COLO829 (cell line): ENCODE results near the gene MRAS.
"Not testable (repeated sequence)": the region's sequence is repeated elsewhere in the genome, so short reads cannot be mapped to it uniquely, and the experiment has no call there.

Experiments
- DNase-seq: peaks from one replicate; pipeline ENCODE4 v3.0.0; 2012; ENCODE audit warnings: low spot score

Gene MRAS

DNA sequence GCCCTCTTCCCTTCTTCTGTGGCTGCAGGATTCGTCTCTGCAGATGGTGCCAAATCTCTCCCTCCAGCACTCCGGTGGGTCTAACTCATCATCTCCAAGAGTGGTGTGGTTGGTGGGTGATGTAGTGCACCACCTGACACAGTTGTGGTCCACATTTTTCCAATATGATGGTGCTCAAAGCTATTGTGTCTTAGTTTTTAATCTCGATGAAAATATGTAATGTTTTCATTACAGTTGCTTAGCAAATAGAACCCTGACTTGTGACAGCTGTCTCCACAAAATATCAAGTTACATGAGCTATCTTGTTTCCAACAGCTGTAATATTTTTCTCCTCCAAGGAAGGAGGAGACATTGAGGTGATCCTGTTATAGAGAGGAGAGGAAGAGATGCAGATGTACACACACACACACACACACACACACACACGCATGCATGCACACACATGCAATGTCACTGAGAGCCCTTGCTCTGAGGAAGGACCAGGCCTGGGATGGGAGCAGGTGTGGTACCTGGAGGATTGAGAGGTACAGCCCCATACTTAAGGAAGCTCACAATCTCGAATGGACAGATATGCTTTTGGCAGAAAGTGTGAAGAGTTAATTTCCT lies 70.3 kb downstream of the MRAS start:
- DNase-seq = no peak

DNA sequence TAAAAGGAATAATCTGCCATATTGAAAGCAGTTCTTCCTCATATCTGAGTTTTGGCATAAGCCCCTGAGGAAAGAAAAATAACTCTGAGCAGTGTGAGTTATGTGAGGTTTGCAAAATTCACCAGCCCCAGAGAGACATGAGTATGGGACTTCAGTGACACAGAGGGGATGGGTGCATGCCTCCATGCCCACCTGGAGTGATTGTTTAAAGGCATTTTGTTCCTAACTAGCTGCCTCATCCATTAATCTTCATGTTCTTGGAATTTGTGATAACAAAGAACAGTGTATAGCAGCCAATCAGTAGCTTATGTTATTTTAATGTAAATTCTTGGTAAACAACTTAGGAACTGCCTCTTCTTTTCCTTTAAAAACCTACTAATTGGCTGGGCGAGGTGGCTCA lies 74.9 kb downstream of the MRAS start:
- no peak for DNase-seq

DNA sequence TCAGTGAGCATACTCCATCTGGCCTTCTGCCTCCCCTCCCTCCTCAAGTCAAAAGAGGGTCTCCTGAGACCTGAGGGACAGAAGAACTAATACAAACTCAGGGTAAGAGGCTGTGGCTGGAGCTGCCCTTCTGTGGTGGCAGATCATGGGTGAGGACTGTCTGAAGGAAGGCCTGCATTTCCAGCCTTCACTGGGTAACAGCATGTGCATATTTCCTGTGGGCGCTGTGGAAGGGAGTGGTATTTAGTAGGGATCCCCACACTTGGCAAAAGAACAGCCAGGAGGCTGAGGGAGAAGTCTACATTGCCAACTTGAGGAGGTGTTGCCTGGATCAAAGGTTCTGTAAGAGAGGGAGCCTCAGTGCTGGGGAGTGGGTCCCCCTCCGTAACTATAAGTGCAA lies 75.9 kb downstream of the MRAS start:
- DNase-seq = no peak

DNA sequence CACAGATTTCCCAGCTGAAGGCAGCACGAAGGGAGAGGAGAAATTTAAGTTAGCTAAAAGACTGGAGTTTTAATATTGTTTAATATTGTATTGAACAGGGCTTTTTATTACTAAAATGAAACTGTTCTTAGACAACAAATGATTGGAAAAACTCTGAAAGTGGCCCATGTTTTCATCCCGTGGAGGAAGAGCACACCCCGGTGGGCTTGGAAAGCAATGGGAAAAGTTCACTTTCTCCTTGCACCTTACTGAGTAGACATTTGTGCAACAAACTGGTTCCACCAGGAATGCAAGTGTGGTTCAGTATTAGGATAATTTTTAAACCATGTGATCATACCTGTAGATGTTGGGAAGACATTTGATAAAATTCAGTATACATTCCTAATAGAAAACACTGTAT lies 77.8 kb downstream of the MRAS start:
- no peak for DNase-seq

DNA sequence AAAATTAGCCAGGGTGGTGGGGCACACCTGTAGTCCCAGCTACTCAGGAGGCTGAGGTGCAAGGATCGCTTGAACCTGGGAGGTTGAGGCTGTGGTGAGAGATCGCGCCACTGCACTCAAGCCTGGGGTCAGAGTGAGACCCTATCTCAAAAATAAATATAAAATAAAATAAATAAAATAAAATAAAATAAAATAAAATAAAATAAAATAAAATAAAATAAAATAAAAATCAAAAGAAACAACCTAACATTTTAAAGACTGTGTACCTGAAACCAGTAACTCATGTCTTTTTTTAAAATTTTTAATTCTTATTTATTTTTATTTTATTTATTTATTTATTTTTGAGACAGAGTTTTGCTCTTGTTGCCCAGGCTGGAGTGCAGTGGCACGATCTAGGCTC lies 78.4 kb downstream of the MRAS start:
- not testable (repeated sequence) for DNase-seq

DNA sequence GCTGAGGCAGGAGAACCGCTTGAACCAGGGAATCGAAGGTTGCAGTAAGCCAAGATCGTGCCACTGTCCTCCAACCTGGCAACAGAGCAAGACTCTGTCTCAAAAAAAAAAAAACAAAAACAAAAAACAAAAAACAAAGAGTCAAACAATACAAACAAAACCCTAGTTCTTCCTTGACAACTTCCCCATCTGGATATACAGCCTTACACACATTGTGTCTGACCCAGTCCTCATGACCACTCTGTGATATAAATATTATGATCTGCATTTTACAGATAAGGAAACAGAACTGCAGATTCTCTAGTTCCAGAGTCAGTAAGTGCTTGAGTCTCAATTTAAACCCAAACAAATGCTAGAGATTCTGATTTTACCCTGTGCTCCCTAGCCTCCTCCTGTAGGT lies 81.3 kb downstream of the MRAS start:
- no peak for DNase-seq

DNA sequence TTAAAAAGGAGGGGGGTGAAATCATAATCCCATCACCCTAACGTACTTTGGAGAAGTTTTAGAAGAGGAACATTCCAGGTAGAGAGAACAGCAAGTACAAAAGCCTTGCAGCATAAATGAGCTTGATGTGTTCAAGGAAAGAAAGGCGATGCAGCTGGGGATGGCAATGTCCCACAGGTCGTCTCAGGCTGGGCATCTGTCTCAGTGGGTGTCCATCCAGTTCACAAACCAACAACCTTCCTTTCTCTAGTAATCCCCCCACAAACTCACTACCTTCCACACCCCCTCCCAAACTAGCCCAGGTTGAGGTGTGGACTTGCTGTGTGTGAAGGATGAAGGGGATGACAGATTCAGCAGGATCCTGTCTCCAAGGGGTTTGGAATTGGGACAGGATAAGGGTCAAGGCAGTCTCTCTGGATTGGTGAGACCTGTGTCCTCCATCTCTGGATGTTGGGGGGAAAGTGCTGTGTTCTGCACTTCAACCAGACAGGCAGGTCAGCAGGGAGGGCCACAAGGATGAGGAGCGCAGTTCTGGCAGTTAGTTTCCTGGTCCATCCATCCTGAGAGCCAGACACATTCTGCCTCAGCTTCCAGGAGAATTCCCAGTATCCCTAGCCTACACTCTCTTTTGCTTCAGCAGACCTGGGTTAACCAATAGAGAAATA lies 84.3 kb downstream of the MRAS start:
- DNase-seq = no peak

DNA sequence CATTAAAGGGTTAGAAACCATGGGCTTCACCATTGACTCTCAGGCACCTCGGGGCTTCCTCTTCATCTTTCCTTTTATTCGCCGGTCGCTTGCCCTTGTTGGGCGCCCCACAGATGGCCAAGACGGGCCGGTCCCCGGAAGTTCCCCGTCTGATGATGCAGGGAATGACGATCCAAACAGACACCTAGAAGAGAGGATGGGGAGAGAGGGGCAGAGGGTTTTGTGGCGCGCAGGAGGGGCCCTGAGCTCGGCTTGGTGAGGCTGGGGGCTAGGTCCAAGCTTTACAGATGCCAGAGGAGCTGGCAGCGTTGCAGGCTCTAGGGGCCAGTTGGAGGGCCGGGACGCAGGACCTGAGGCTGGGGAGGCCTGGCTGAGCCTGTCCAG lies 85.5 kb downstream of the MRAS start:
- DNase-seq = no peak

DNA sequence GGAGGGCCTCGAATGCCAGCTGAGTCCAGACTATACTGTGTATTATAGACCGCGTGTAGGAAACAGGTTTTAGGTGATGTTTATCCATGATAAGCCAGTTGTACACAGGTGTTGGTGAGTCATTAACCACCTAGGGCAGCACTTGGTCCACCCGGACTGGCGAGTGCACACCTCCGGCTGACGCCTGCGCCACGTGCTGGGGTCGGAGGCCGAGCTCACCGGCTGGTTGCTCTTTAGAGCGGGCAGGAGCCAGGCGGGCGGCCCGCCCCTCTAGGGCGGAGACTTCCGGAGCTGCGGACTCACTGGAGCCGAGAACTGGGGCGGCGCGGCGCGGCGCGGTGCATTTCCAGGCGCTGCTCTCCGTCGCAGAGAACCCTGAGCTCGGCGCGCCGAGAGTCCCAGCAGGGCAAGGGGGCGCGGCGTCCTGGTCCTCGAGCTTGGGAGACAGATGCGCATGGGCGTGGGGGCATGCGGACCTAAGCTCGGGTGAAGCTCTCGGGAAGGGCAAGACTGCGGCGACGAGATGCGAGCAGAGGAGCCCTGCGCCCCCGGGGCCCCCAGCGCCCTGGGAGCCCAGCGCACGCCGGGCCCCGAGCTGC lies 86.0 kb downstream of the MRAS start, which contains the start of gene ESYT3:
TSS of gene ESYT3 (plus strand) at position 341 of the 599 bp plus-strand sequence. CDS start at position 524, 183 bp downstream.
- no peak for DNase-seq

DNA sequence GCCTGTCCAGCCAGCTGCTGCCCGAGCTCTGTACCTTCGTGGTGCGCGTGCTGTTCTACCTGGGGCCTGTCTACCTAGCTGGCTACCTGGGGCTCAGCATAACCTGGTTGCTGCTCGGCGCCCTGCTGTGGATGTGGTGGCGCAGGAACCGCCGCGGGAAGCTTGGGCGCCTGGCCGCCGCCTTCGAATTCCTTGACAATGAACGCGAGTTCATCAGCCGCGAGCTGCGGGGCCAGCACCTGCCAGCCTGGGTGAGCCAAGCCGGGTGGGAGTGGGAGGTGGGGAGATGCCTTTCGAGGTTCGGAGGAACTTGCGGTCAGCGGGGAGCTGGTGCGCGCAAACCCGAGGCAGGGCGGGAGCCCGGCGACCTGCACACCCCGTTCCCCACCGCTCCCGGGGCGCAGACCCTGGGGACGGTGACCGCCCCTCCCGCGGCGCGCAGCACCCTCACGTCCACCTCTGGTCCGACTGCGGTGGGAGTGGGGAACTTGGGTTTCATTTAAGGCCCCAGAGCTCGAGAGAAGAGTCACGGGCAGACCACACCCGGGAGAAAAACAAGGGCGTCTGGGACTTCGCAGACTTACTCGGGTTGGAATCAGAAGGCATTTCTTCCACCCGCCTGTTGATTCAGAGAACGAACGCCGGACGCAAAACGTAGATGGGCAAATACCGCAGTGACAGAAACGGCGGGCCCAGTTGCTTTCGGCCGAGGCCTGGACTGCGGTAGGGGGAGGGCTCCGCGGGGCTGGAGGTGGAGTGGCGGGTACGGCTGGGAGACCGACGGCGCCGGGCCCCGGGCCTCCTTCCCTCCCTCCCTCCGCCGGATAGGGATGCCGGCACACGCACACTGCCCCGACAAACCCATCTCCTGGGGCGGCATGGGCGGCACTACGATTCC lies 86.7 kb downstream of the MRAS start:
- no peak for DNase-seq

DNA sequence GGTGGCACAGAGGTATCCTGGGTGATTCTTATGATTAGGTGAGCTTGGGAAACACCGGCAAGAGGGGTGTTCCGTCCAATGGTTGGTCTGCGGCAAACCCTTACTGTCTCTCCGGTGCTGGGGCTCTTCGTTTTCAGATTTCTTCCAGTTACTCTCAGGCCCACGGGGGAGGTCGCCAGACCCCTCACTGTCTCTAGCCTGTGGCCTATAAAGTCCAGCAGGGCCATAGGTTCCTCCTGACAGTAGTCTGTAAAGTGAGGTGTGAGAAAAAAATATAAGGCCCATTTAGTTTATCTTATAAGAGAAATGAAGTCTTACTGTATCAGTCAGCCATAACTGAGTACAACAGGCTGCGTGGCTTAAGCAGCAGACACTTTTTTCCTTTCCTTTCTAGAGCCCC lies 87.5 kb downstream of the MRAS start:
- DNase-seq = no peak

DNA sequence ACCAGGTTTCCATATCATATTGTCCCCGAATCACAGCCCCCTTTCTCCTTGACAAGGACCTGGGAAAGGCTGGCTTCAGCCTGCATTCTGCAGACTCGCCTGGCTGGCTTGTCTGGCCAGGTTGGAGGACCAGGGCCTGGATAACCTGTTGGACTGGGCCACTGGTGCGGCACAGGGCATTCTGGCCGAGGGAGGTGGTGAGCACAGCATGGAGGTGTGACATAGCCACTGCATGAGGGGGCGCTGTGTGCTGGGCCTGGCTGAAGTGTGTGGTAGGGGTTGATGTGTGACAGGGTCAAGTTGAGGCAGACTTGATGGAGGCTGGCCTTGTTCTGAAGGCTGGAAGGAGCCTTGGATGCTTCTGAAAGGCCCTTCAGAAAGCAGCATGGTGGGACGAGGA lies 88.9 kb downstream of the MRAS start:
- no peak for DNase-seq

DNA sequence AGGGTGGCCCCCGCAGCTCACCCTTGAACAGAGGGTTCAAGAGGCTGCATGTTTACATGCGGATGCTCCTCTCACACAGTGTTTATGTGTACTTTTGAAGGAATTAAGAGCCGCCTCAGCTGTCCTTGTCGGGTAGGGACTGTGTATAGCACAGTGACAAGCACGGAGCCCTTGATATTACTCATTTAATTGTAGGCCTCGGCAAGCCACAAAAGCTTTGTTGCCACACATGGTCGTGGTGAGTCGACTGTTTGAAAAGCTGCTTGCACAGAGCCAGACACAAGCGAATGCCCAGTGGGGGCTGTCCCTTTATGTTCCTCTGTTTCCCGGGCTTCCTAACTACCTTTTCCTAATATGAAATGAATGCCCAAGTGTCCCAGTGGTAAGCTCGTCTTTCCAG lies 90.5 kb downstream of the MRAS start:
- no peak for DNase-seq

DNA sequence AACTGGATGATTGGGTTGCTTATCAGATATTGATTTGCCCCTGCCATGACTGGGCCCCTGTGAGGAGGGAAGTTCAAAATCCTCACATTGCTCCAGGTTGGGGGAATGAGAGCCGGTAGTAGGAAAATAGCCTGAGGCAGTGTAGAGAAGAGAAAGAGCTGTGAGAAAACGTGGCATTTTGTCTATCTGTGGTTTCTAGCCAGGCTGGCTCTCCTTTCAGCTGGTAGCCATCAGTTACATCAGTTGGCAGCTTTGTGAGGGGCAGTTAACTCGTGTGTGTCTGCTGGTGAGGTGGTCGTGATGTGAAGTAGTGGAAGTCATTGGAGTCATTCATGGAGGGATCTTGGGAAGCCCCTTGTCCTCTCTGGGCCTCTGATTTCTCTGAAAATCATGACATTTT lies 91.3 kb downstream of the MRAS start:
- no peak for DNase-seq

DNA sequence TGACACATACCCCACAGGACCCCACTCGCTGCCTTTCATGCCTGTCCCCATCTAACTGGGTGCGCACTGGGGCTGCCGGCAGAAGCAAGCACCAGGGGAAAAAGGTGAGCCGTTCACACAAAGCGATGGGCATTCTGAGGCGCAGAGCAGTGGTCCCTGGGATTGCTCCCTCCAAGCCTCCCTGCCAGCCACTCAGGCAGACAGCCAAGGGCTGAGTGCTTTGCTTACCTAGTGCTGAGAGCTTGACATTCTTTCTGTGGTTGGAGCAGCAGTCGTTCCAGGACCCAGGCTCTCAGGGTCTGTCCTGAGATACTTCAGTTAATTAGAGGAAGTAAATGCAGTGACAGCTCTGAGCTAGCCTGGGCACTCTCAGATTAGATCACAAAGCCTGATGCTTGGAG lies 91.7 kb downstream of the MRAS start:
- no peak for DNase-seq

DNA sequence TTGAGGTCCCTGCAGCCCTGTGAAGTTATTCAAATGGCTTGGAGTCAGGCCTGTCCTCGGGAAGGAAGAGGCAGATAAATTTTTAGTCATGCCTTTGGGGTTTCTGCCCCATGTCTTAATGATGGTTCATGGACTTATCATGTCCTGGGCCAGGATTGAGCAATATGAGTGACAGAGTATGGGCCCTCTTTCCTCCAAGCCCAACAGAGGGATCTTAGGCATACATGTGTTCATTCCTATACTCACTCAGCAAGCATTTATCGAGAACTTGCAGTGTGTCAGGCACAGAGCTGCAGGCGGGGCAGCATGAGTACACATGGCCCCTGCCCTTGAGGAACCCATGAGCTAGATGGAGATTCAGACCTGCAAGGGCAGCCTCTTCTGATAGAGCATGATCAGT lies 92.2 kb downstream of the MRAS start:
- no peak for DNase-seq

DNA sequence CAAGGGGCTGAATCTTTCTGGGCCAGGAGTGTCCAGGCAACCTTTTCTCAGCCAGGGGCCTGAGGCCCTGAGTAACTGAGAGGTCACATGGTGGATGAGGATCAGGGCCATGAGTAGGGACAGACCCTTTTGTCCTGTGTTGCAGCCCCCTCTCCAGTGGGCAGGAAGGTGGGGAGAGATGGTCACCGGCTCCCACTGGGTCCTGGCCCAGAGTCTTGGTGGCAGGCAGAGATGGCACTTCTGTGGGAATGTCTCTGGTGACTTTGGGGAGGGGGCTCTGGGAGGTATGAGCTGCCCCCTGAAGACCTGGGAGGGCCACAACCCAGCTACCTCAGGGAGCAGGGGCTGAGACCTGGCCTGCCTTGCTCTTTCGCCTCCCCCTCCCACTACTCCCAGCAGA lies 92.9 kb downstream of the MRAS start:
- DNase-seq = no peak

DNA sequence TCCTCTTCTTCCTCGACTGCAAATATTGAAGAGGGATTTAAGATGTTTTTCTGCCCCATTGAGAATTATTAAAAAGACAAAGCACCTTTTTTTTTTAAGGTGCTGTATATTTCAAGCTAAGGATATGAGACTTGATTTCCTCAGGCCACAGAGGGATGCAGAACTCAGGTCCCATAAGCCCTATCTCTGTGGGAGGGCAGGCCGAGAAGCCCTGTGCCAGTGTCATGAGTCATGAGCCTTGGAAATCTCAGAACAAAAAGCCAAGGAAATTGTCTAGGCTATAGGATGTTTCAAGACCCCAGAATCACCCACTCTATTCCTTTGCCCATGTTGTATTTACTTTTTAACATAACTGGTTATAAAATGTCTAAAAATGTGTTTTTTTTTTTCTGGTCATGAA lies 93.4 kb downstream of the MRAS start:
- DNase-seq = peak; percentile 70

DNA sequence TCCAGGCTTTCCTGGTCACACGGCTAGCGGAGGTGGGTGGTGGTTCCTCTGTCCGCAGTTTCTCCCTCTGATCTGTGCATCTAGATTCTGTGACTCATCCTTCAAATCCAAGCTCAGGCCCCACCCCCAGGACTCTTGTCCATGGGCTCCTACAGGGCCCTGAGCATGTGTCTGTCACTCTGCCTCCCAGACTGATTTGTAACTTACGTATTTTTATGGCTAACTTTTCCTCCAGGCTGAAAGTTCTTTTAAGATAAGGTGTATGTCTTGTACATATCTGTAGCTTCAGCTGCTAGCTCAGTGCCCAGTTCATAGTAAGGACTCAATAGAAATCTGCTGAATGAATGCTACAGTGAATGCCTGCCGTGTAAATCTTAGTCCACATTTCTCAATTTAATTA lies 94.1 kb downstream of the MRAS start:
- DNase-seq = peak; percentile 97

DNA sequence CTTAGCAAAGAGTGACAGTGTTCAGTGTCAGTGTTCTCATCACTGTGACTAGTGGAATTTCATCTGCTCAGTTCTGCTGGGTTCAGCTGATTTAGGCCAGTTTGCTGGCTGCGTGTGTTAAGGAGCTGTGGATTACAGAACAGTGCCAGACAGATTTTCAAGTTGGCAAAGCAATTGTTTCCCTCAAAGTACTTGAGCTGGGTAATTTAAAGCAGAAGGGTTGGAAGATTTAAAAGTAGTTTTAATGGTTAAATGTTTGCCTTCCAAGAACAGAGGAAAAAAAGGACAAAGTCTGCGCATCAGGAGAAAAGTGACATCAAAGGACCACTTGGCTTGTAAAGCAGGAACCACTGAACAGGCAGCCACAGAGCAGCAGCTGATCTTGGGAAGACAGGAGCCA lies 94.7 kb downstream of the MRAS start:
- no peak for DNase-seq

DNA sequence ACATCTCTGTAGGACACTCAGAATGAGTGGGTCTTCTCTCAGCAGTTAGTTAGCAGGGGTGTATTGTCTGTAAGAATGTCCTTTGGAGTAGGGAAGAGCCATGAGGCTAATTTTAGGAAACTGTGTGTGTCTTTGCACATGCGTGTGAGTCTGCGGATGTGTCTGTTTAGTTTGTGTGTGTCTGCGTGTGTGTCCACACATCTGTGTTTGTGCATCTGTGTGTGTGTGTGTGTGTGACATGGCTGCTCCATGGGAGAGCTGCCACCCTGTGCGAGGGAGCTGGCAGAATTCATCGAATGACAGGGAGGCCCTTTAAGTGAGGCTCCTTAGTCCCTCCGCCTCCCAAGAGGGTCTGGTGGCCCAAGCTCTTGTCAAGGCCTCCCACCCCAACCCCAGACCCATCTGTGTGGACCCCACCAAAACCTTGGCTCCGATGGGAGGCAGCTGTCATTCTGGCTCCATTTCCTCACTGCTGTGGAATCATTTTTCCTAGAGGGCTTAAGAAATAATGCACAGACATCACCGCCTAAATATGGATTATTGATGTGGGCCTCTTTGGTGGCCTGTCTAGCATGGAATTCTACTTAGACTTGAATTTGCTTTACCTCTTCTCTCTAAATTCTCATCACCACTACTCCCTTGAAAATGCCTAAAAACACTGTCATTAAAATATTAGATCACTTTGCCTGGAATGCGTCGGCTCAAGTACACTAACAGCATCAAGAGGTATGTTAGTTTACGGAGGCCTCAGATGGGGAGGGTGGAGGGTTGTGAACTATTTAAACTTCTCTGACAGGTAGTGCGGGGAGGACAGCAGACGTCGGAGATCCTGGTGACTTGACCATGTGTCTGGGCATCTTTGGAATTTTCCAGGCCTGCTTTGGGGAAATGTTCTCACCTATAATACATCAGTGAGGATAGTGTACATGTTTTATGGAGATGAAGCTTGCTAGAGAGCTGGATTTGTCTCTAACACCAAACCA lies 95.4 kb downstream of the MRAS start:
- no peak for DNase-seq

DNA sequence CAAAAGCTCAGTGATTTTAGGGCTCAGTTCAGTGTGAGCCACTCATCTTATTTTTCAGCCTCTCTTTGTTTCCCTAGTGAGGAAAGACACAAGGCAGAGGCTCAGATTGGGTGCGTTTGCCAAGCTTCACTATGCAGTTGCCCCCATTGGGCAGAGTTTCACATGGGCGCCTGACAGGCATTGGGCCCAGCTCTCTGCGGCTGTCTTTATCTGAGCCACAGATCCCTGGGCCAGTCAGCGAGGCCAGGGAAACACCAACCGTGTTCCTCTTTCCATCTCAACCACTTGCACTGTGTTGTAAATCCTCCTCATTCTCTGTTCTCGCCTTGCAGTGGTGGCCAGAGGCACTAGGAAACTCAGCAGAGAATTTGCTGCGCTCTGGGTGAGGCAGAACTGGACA lies 96.9 kb downstream of the MRAS start:
- no peak for DNase-seq
